KMS-11 (cell line): Measurements from ENCODE around the gene PRKCE.

ENCODE experiments used
- H2AFZ ChIP-seq: fragments of 200-600 bp; sonication (generic); 2 replicates; pipeline ENCODE4 v1.6.1; 2016; ENCODE audit warnings: antibody characterized with exemption, mixed run types, low read depth
- H3K27ac ChIP-seq: fragments of 200-600 bp; sonication (generic); 2 replicates; pipeline ENCODE4 v1.6.1; 2016; ENCODE audit warnings: mild to moderate bottlenecking, mixed run types
- H3K27me3 ChIP-seq: fragments of 200-600 bp; sonication (generic); 2 replicates; pipeline ENCODE4 v1.6.1; 2017; ENCODE audit warnings: mild to moderate bottlenecking, low read depth, mixed run types, moderate library complexity; ENCODE audit not compliant: insufficient read depth
- H3K36me3 ChIP-seq: fragments of 200-600 bp; sonication (generic); 2 replicates; pipeline ENCODE4 v1.6.1; 2017; ENCODE audit warnings: mild to moderate bottlenecking, mixed run types; ENCODE audit not compliant: insufficient read depth
- H3K4me1 ChIP-seq: fragments of 200-600 bp; sonication (generic); 2 replicates; pipeline ENCODE4 v1.6.1; 2016; ENCODE audit warnings: mild to moderate bottlenecking, low read depth, mixed run types; ENCODE audit not compliant: poor library complexity, severe bottlenecking
- H3K4me2 ChIP-seq: fragments of 200-600 bp; sonication (generic); 2 replicates; pipeline ENCODE4 v1.7.0; 2016; ENCODE audit warnings: mild to moderate bottlenecking, mixed run types
- H3K4me3 ChIP-seq: fragments of 200-600 bp; sonication (generic); IDR thresholded peaks from 2 replicates; pipeline ENCODE4 v1.6.1; 2017; ENCODE audit warnings: low read depth, low read length, mixed read lengths; ENCODE audit not compliant: insufficient read depth
- H3K79me2 ChIP-seq: fragments of 200-600 bp; sonication (generic); 2 replicates; pipeline ENCODE4 v1.6.1; 2016; ENCODE audit warnings: low read depth, mixed run types; ENCODE audit not compliant: insufficient read depth
- H3K9ac ChIP-seq: fragments of 200-600 bp; sonication (generic); 2 replicates; pipeline ENCODE4 v1.6.1; 2016; ENCODE audit warnings: mild to moderate bottlenecking, mixed run types
- H4K20me1 ChIP-seq: fragments of 200-600 bp; sonication (generic); 2 replicates; pipeline ENCODE4 v1.6.1; 2016; ENCODE audit warnings: mild to moderate bottlenecking, mixed run types; ENCODE audit not compliant: insufficient read depth
- TF ChIP-seq, protein P1 (sequence below): fragments of 200-600 bp; sonication (generic); conservative IDR thresholded peaks from 2 replicates; pipeline ENCODE4 v1.6.1; 2017; ENCODE audit warnings: low read depth, mild to moderate bottlenecking, antibody characterized with exemption, low read length, moderate library complexity, mixed read lengths

Gene PRKCE

DNA sequence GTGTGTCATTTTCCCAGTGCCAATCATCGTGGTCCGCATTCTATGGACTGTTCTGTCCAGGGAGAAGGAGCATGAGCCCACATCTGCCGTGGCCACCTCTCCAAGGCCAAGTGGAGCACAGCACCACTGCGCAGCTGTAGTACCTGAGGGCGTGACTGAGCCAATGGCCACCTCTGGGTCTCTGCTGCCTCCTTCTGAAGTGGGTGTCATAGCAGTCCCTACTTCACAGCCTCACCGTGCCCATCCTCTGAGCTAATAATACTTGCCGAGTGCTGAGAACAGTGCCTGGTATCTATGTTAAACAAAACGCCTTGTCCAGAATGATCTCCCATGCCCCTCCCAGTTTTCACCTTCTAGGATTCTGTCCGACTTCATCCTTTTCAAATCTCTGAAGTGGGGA lies 256.1 kb downstream of the PRKCE start:
- Histone ChIP-seq H4K20me1 (no peaks in the 10 kb centered on the region), H2AFZ (no peak overlapping the region), H3K79me2 (no peaks in the 10 kb centered on the region), H3K9ac (no peak overlapping the region), H3K27ac (no peak overlapping the region), H3K36me3 (no peaks in the 10 kb centered on the region), H3K27me3 (no peaks in the 10 kb centered on the region), H3K4me2 (no peak overlapping the region), H3K4me1 (no peaks in the 10 kb centered on the region), H3K4me3 (no peak overlapping the region)
- TF ChIP-seq, protein P1, sequence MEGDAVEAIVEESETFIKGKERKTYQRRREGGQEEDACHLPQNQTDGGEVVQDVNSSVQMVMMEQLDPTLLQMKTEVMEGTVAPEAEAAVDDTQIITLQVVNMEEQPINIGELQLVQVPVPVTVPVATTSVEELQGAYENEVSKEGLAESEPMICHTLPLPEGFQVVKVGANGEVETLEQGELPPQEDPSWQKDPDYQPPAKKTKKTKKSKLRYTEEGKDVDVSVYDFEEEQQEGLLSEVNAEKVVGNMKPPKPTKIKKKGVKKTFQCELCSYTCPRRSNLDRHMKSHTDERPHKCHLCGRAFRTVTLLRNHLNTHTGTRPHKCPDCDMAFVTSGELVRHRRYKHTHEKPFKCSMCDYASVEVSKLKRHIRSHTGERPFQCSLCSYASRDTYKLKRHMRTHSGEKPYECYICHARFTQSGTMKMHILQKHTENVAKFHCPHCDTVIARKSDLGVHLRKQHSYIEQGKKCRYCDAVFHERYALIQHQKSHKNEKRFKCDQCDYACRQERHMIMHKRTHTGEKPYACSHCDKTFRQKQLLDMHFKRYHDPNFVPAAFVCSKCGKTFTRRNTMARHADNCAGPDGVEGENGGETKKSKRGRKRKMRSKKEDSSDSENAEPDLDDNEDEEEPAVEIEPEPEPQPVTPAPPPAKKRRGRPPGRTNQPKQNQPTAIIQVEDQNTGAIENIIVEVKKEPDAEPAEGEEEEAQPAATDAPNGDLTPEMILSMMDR, result no peak

DNA sequence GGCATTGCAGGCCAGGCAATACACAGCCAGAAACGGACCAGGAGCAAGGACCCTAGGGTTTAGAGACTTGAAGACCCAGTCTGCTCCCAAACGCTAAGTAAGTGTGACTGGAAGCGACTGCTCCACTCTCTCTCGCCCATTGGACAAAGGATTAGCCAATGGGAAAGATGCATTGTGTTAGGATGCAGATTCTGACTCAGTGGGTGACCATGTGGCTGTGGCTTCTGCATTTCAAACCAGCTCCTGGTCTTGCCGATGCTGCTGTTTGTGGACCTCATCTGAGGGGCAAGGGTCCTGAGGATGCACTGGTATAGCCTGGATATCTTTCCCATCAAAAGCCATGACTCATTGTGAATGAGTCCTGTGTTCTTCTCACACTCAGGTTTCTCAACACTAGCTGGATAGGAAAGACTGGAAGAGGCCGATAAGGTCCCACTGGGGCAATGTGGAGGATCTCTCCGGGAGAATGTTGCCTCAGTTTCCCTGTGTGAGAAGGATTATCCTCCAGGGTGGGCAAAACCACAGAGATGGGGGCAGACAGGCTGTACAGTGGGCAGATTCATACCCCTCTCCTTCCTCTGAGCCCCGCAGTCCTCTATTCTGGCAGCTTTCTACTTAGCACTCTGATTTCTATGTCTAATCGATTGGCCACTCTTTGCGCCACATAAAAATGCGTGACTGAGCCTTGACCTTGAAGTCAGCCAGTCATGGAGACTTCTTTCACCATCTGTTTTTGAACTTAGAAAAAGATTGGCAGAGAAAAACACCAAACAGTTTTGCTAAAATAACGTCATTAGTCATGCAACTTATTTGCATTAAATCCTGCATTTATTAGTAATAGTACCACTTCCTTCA lies 257.1 kb downstream of the PRKCE start:
- Histone ChIP-seq H3K4me3 (no peak overlapping the region), H2AFZ (no peak overlapping the region), H3K27ac (no peak overlapping the region), H3K36me3 (no peaks in the 10 kb centered on the region), H3K27me3 (no peaks in the 10 kb centered on the region), H4K20me1 (no peaks in the 10 kb centered on the region), H3K79me2 (no peaks in the 10 kb centered on the region), H3K4me1 (no peaks in the 10 kb centered on the region), H3K4me2 (no peak overlapping the region), H3K9ac (no peak overlapping the region)
- TF ChIP-seq, protein P1, result no peak

DNA sequence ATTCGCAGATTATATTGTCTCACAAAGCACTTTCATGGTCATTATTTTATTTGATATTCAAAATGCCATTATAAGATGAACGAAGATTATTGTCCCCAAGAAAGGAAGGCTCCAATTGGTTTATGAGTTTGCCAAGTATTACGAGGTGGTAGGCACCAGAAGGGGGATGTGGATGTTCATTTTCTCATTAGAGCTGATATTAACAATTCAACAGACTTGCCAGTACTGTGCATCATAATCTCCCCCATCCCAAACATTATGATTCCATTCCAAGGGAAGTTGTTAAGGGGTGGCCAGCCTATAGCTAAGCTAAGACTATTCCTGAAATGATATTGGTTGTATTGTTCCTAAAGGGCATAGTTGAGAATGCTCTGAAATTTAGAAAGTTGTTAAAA lies 257.7 kb downstream of the PRKCE start:
- Histone ChIP-seq H3K36me3 (no peaks in the 10 kb centered on the region), H2AFZ (no peak overlapping the region), H3K9ac (no peak overlapping the region), H3K4me3 (no peak overlapping the region), H3K4me1 (no peaks in the 10 kb centered on the region), H3K4me2 (no peak overlapping the region), H3K27ac (no peak overlapping the region), H3K27me3 (no peaks in the 10 kb centered on the region), H3K79me2 (no peaks in the 10 kb centered on the region), H4K20me1 (no peaks in the 10 kb centered on the region)
- TF ChIP-seq, protein P1, result no peak

DNA sequence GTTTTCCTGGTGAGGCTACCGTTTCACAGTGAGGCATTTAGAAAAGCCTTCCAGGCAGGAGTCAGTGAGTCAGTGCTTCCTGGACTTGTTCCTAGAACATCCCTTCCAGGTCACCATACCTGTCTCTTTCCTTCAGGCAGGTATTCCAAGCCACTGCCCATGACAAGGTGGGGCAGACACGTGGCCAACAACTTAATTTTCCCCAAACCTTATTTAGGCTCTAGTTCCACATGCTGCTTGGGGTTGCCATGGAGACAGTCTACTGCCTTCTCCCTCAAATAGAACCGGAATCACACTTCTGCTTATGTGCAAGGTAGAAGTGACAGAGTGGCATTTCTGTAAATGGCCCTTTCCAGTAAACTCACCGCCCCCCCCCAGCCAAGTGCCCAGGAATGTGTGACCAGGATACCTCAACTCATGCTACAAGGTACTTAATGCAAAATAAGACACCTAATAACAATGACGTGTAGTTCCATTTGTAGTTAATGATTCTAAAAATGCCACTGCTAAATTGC lies 258.3 kb downstream of the PRKCE start:
- Histone ChIP-seq H3K36me3 (no peaks in the 10 kb centered on the region), H3K27me3 (no peaks in the 10 kb centered on the region), H3K4me2 (no peak overlapping the region), H3K4me3 (no peak overlapping the region), H4K20me1 (no peaks in the 10 kb centered on the region), H3K79me2 (no peaks in the 10 kb centered on the region), H3K4me1 (no peaks in the 10 kb centered on the region), H3K27ac (no peak overlapping the region), H3K9ac (no peak overlapping the region), H2AFZ (no peak overlapping the region)
- TF ChIP-seq, protein P1, result no peak
